ENCODE measurements around the gene TNFRSF18. TPM values are rescaled to one million over a fixed set of nuclear protein-coding genes. Genes with fewer than 3 reads are reported as not detected.

The TNFRSF18 gene
- total RNA-seq, 1 donor, result not detected

DNA sequence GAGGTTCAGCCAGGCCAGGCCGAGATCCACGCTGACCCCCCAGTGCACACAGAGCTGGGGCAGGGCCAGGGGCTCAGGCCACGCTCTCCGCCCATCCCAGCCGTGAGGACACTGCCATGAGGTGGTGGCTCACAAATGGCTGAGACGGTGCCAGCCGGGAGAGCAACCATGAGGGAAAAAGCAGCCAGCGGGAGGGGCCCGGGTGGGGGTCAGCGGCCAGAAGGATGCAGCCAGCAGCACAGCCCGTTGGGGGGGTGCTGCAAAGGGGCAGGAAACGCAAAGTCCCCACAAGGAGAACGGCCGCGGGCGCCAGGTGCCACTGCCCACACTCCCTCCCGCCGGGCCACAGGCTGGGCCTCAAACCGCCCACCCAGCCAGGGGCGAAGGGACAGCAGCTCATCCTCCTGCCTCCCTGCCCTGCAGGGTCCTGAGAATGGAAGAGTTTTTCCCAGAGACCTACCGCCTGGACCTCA lies 24.4 kb downstream of the TNFRSF18 start:
- no peak overlapping the region for H3K4me2 ChIP-seq (ENCODE audit: insufficient read depth, low read length)
- TF ChIP-seq, protein P1, sequence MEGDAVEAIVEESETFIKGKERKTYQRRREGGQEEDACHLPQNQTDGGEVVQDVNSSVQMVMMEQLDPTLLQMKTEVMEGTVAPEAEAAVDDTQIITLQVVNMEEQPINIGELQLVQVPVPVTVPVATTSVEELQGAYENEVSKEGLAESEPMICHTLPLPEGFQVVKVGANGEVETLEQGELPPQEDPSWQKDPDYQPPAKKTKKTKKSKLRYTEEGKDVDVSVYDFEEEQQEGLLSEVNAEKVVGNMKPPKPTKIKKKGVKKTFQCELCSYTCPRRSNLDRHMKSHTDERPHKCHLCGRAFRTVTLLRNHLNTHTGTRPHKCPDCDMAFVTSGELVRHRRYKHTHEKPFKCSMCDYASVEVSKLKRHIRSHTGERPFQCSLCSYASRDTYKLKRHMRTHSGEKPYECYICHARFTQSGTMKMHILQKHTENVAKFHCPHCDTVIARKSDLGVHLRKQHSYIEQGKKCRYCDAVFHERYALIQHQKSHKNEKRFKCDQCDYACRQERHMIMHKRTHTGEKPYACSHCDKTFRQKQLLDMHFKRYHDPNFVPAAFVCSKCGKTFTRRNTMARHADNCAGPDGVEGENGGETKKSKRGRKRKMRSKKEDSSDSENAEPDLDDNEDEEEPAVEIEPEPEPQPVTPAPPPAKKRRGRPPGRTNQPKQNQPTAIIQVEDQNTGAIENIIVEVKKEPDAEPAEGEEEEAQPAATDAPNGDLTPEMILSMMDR (IDR thresholded peaks at IDR 0.05; ENCODE audit: extremely low read depth, low read depth, low read length), result no peak
- H3K79me2 ChIP-seq (ENCODE audit: insufficient read depth, low read length), result no peaks in the 10 kb centered on the region
- no peak overlapping the region for H3K4me3 ChIP-seq (ENCODE audit: insufficient read depth, low read length)
- no peaks in the 10 kb centered on the region for H4K20me1 ChIP-seq (ENCODE audit: insufficient read depth, low read length)
- DNase-seq (ENCODE audit: insufficient read length, low spot score, missing footprints), result peak; percentile 90
- no peaks in the 10 kb centered on the region for H3K9me3 ChIP-seq (ENCODE audit: low read depth, low read length)
- H3K4me1 ChIP-seq (ENCODE audit: insufficient read depth, low read length), result no peaks in the 10 kb centered on the region
- no peaks in the 10 kb centered on the region for H3K36me3 ChIP-seq (ENCODE audit: insufficient read depth, low read length)
- H2AFZ ChIP-seq (ENCODE audit: low read length), result no peak overlapping the region
- H3K27me3 ChIP-seq (ENCODE audit: insufficient read depth, low read length), result peaks cover 4% of the 10 kb centered on the region
- no peak overlapping the region for H3K27ac ChIP-seq (ENCODE audit: low read depth, low read length)

DNA sequence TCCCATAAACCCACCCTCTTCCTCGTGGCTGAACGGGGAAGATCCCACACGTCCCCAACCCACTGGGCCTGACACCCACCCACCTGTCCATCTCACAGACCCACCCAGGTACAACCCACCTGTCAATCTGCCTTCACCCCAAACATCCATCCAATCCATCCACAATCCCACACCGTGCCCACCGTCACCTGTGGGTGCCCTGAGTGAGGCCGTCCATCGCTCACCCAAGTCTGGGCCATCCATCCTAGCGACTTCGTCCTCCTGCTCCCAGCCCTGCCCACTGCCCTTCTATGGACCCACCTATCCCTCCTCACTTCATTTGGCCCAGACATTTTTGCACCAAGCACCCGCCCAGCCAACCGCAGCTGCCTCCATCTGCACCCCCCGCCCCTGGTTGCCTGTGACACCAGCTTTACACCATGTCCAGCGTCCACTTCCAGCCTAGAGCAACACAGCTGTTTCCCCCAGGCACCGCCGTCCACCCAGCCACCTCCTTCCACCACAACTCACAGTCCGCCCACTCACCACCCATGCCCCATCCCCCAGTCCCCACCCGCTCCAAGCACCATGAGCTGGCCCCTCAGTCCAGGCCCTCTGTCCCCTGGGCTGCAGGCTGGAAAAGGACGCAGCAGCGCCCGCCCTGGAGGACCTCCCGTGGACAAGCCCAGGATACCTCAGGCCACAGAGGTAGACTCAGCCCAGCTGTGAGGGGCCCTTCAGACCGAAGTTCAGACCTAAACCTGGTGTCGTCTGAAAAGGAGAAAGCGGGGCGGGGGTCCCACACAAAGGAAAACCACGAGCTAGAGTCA lies 25.1 kb downstream of the TNFRSF18 start:
- Histone ChIP-seq H4K20me1 (ENCODE audit: insufficient read depth, low read length) (no peaks in the 10 kb centered on the region), H3K27ac (ENCODE audit: low read depth, low read length) (no peak overlapping the region), H2AFZ (ENCODE audit: low read length) (no peak overlapping the region), H3K79me2 (ENCODE audit: insufficient read depth, low read length) (no peaks in the 10 kb centered on the region), H3K4me2 (ENCODE audit: insufficient read depth, low read length) (no peak overlapping the region), H3K4me3 (ENCODE audit: insufficient read depth, low read length) (no peak overlapping the region), H3K36me3 (ENCODE audit: insufficient read depth, low read length) (no peaks in the 10 kb centered on the region), H3K27me3 (ENCODE audit: insufficient read depth, low read length) (peaks cover 10% of the 10 kb centered on the region), H3K4me1 (ENCODE audit: insufficient read depth, low read length) (no peaks in the 10 kb centered on the region), H3K9me3 (ENCODE audit: low read depth, low read length) (no peaks in the 10 kb centered on the region)
- peak; percentile 87 for DNase-seq (ENCODE audit: insufficient read length, low spot score, missing footprints)
- TF ChIP-seq, protein P1 (IDR thresholded peaks at IDR 0.05; ENCODE audit: extremely low read depth, low read depth, low read length), result no peak

DNA sequence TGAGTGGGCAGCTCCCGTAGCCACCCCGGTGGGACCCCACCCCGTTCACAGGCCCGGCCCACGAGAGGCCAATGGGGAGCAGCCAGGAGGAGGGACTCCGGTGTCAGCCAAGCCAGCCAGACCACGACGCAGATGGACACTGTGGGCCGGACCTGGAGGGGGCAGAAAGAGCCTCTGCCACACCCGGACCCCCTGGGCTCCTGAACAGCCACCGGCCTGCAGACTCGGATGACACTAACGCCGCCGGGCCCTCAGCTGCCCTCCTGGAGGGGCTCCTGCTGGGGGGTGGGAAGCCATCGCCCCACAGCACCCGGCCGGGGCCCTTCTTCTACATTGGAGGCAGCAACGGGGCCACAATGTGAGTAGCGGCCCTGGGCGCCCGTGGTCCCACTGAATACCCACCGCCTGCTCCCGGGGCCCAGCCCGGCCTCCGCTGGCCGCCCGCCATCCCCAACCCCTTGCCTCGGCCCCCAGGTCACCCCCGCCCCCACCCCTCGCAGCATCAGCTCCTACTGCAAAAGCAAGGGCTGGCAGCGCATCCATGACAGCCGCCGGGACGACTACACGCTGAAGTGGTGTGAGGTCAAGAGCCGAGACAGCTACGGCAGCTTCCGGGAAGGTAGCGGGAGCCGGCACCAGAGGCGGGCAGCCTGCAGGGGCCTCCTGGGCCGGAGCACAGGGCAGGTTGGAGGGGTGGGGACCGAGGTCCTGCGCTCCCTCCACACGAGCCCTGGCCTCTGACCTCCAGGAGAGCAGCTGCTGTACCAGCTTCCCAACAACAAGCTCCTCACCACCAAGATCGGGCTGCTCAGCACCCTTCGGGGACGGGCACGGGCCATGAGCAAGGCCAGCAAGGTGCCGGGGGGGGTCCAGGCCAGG lies 26.2 kb downstream of the TNFRSF18 start:
- Histone ChIP-seq H4K20me1 (ENCODE audit: insufficient read depth, low read length) (no peaks in the 10 kb centered on the region), H3K4me1 (ENCODE audit: insufficient read depth, low read length) (no peaks in the 10 kb centered on the region), H3K79me2 (ENCODE audit: insufficient read depth, low read length) (no peaks in the 10 kb centered on the region), H3K27me3 (ENCODE audit: insufficient read depth, low read length) (peaks cover 16% of the 10 kb centered on the region), H3K36me3 (ENCODE audit: insufficient read depth, low read length) (no peaks in the 10 kb centered on the region), H2AFZ (ENCODE audit: low read length) (no peak overlapping the region), H3K4me3 (ENCODE audit: insufficient read depth, low read length) (no peak overlapping the region), H3K4me2 (ENCODE audit: insufficient read depth, low read length) (no peak overlapping the region), H3K27ac (ENCODE audit: low read depth, low read length) (no peak overlapping the region), H3K9me3 (ENCODE audit: low read depth, low read length) (no peaks in the 10 kb centered on the region)
- DNase-seq (ENCODE audit: insufficient read length, low spot score, missing footprints), result peak; percentile 87
- TF ChIP-seq, protein P1 (IDR thresholded peaks at IDR 0.05; ENCODE audit: extremely low read depth, low read depth, low read length), result no peak
